C4-2B (cell line): ENCODE data around the gene LETM1.

Source experiments
- ZFX ChIP-seq: fragments of 450-650 bp; IDR thresholded peaks from 2 replicates; pipeline ENCODE4 v1.6.1; 2017
- TF ChIP-seq, protein P1 (sequence below): fragments of 450-650 bp; conservative IDR thresholded peaks from 2 replicates; pipeline ENCODE4 v1.5.1; 2017; ENCODE audit warnings: mild to moderate bottlenecking

DNA sequence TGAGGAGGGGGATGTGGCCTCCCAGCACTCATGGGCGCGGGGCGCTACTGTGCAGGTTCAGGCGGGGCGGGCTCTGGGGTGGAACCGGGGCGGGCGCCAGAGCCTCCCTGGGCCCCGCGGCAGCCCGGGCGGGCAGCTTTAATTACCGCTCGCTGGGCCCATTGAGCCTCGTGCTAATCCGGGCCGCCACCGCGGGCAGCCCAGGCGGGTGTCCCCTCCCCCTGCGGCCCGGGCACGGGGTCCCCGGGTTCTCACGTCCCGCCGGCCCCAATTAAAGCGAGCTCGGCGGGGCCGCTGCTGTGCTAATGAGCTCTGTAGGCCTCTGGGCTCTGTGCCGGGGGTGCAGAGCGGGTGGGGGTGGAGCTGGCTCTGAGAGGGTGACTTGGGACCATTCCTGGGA, 85.7 kb downstream of the LETM1 start:
- TF ChIP-seq, protein P1, sequence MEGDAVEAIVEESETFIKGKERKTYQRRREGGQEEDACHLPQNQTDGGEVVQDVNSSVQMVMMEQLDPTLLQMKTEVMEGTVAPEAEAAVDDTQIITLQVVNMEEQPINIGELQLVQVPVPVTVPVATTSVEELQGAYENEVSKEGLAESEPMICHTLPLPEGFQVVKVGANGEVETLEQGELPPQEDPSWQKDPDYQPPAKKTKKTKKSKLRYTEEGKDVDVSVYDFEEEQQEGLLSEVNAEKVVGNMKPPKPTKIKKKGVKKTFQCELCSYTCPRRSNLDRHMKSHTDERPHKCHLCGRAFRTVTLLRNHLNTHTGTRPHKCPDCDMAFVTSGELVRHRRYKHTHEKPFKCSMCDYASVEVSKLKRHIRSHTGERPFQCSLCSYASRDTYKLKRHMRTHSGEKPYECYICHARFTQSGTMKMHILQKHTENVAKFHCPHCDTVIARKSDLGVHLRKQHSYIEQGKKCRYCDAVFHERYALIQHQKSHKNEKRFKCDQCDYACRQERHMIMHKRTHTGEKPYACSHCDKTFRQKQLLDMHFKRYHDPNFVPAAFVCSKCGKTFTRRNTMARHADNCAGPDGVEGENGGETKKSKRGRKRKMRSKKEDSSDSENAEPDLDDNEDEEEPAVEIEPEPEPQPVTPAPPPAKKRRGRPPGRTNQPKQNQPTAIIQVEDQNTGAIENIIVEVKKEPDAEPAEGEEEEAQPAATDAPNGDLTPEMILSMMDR: no peak
- TF ChIP-seq ZFX: no peak
